Ishikawa (cell line): ENCODE measurements around the gene RAD51B.

Source experiments
- CEBPB ChIP-seq: IDR thresholded peaks from 2 replicates; pipeline ENCODE4 v1.6.1; 2012
- CREB1 ChIP-seq: IDR thresholded peaks from 2 replicates; pipeline ENCODE4 v1.6.1; 2012; ENCODE audit warnings: low read depth
- EGR1 ChIP-seq: IDR thresholded peaks from 2 replicates; pipeline ENCODE4 v1.6.1; 2012
- EP300 ChIP-seq: IDR thresholded peaks from 2 replicates; pipeline ENCODE4 v1.6.1; 2012; ENCODE audit warnings: borderline replicate concordance
- FOXM1 ChIP-seq: IDR thresholded peaks from 2 replicates; pipeline ENCODE4 v1.6.1; 2012; ENCODE audit warnings: low read depth, borderline replicate concordance
- MAX ChIP-seq: IDR thresholded peaks from 2 replicates; pipeline ENCODE4 v1.6.1; 2012
- NFIC ChIP-seq: IDR thresholded peaks from 2 replicates; pipeline ENCODE4 v1.6.1; 2012
- RAD21 ChIP-seq: IDR thresholded peaks from 2 replicates; pipeline ENCODE4 v1.6.1; 2012; ENCODE audit warnings: low read depth
- REST ChIP-seq: IDR thresholded peaks from 2 replicates; pipeline ENCODE4 v1.6.1; 2012; ENCODE audit warnings: low read depth, mild to moderate bottlenecking
- TAF1 ChIP-seq: IDR thresholded peaks from 2 replicates; pipeline ENCODE4 v1.6.1; 2012; ENCODE audit warnings: low read depth, mild to moderate bottlenecking
- TCF12 ChIP-seq: IDR thresholded peaks from 2 replicates; pipeline ENCODE4 v1.6.1; 2012; ENCODE audit warnings: low read depth
- TEAD4 ChIP-seq: IDR thresholded peaks from 2 replicates; pipeline ENCODE4 v1.6.1; 2012
- USF1 ChIP-seq: IDR thresholded peaks from 2 replicates; pipeline ENCODE4 v1.6.1; 2012
- YY1 ChIP-seq: IDR thresholded peaks from 2 replicates; pipeline ENCODE4 v1.6.1; 2012; ENCODE audit warnings: low read depth
- ZBTB7A ChIP-seq: IDR thresholded peaks from 2 replicates; pipeline ENCODE4 v1.6.1; 2012; ENCODE audit warnings: low read depth

Gene RAD51B

GRCh38 chr14:67800743-67801142 is 18.8 kb upstream of the RAD51B start:
- TF ChIP-seq CEBPB = no peak
- TF ChIP-seq TCF12 = no peak
- no peak for TF ChIP-seq RAD21
- TF ChIP-seq CREB1 = no peak
- no peak for TF ChIP-seq YY1

GRCh38 chr14:67806246-67806645 is 13.3 kb upstream of the RAD51B start:
- TF ChIP-seq MAX (no peak), NFIC (no peak), CEBPB (no peak), RAD21 (no peak), CREB1 (no peak), EGR1 (no peak)

- TF ChIP-seq TCF12 (no peak), NFIC (no peak), USF1 (no peak), MAX (no peak), REST (no peak), ZBTB7A (no peak), TAF1 (no peak)
These were observed 4.8 kb upstream of the RAD51B start for GRCh38 chr14:67814821-67815220.

GRCh38 chr14:67815573-67816225 is 3.9 kb upstream of the RAD51B start:
- no peak for TF ChIP-seq YY1
- TF ChIP-seq TAF1 = no peak
- TF ChIP-seq REST = no peak
- TF ChIP-seq ZBTB7A = no peak
- no peak for TF ChIP-seq USF1
- TF ChIP-seq EP300 = no peak
- no peak for TF ChIP-seq EGR1
- no peak for TF ChIP-seq TEAD4
- no peak for TF ChIP-seq NFIC
- TF ChIP-seq RAD21 = no peak
- no peak for TF ChIP-seq TCF12
- no peak for TF ChIP-seq MAX
- TF ChIP-seq FOXM1 = no peak
- TF ChIP-seq CREB1 = no peak
- TF ChIP-seq CEBPB = no peak

GRCh38 chr14:67816326-67817002 is 3.1 kb upstream of the RAD51B start, which contains the start of gene ZFYVE26:
ZFYVE26 (minus strand) TSS chr14:67816590; CDS start chr14:67815963, 627 bp downstream.
- TF ChIP-seq EGR1 = no peak
- TF ChIP-seq TAF1 = peak; percentile 71
- TF ChIP-seq EP300 = peak; percentile 17; the same call in 1 of the 2 replicates
- peak; percentile 97 for TF ChIP-seq USF1
- peak; percentile 98 for TF ChIP-seq YY1
- TF ChIP-seq FOXM1 = no peak
- no peak for TF ChIP-seq NFIC
- no peak for TF ChIP-seq RAD21
- peak; percentile 70; the same call in 1 of the 2 replicates for TF ChIP-seq ZBTB7A
- TF ChIP-seq TCF12 = peak; percentile 49; the same call in 1 of the 2 replicates
